Liver (tissue), 3 donors: Measurements from ENCODE around the gene AKT2.

Experiments
- EGR1 ChIP-seq, 2 donors: IDR thresholded peaks; 2 replicates each; pipeline ENCODE4 v1.6.1; 2016 to 2018; ENCODE audit warnings: antibody characterized with exemption in 2 of 2, low read depth in 2 of 2
- FOXA2 ChIP-seq: IDR thresholded peaks from 2 replicates; pipeline ENCODE4 v1.6.1; 2016; ENCODE audit warnings: antibody characterized with exemption
- NR2F2 ChIP-seq: IDR thresholded peaks from 2 replicates; pipeline ENCODE4 v1.6.1; 2016; ENCODE audit warnings: antibody characterized with exemption
- RAD21 ChIP-seq, 2 donors: IDR thresholded peaks; 2 replicates each; pipeline ENCODE4 v1.6.1; 2016; ENCODE audit warnings: antibody characterized with exemption in 2 of 2, mild to moderate bottlenecking in 2 of 2
- SP1 ChIP-seq: IDR thresholded peaks from 2 replicates; pipeline ENCODE4 v1.6.1; 2018; ENCODE audit warnings: antibody characterized with exemption, mild to moderate bottlenecking
- TAF1 ChIP-seq: conservative IDR thresholded peaks from 2 replicates; pipeline ENCODE4 v1.6.1; 2016; ENCODE audit warnings: antibody characterized with exemption, mild to moderate bottlenecking
- YY1 ChIP-seq: IDR thresholded peaks from 2 replicates; pipeline ENCODE4 v1.6.1; 2016; ENCODE audit warnings: antibody characterized with exemption, mild to moderate bottlenecking
- TF ChIP-seq, protein P1 (sequence below): fragments of 150-350 bp; IDR thresholded peaks from 2 replicates; pipeline ENCODE4 v1.5.1; 2017; ENCODE audit warnings: improper control_type of control experiment, low read depth, low read length; ENCODE audit not compliant: missing input control
- TF ChIP-seq, protein P2 (sequence below): IDR thresholded peaks from 2 replicates; pipeline ENCODE4 v1.6.1; 2016; ENCODE audit warnings: antibody characterized with exemption
- TF ChIP-seq, protein P3 (sequence below): IDR thresholded peaks from 2 replicates; pipeline ENCODE4 v1.6.1; 2016; ENCODE audit warnings: antibody characterized with exemption
- TF ChIP-seq, protein P4 (sequence below): IDR thresholded peaks from 2 replicates; pipeline ENCODE4 v1.6.1; 2016; ENCODE audit warnings: antibody characterized with exemption, mild to moderate bottlenecking
- TF ChIP-seq, protein P5 (sequence below): IDR thresholded peaks from 2 replicates; pipeline ENCODE4 v1.6.1; 2016; ENCODE audit warnings: antibody characterized with exemption
- donor health status: healthy.
- donor health status: healthy.

DNA sequence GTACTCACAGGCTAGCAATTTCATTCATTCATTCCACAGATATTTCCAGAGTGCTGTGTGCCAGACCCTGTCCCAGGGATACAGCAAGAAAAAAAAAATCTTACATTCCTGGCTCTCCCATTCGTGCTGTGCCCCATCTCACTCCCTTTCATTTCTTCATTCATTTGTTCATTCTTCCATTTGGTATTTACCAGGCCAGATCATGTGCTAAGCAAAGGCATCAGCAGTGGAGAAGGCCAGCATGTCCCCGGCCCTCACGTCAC, 91.6 kb downstream of the AKT2 start:
- TF ChIP-seq, protein P1, sequence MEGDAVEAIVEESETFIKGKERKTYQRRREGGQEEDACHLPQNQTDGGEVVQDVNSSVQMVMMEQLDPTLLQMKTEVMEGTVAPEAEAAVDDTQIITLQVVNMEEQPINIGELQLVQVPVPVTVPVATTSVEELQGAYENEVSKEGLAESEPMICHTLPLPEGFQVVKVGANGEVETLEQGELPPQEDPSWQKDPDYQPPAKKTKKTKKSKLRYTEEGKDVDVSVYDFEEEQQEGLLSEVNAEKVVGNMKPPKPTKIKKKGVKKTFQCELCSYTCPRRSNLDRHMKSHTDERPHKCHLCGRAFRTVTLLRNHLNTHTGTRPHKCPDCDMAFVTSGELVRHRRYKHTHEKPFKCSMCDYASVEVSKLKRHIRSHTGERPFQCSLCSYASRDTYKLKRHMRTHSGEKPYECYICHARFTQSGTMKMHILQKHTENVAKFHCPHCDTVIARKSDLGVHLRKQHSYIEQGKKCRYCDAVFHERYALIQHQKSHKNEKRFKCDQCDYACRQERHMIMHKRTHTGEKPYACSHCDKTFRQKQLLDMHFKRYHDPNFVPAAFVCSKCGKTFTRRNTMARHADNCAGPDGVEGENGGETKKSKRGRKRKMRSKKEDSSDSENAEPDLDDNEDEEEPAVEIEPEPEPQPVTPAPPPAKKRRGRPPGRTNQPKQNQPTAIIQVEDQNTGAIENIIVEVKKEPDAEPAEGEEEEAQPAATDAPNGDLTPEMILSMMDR: no peak
- TF ChIP-seq YY1 (no peak), FOXA2 (no peak), TAF1 (no peak), EGR1 (IDR thresholded peaks at IDR 0.05; ENCODE audit: low read depth in 2 of 2) (no peak), SP1 (no peak), RAD21 (IDR thresholded peaks at IDR 0.05) (no peak), NR2F2 (no peak)
- TF ChIP-seq, protein P2, sequence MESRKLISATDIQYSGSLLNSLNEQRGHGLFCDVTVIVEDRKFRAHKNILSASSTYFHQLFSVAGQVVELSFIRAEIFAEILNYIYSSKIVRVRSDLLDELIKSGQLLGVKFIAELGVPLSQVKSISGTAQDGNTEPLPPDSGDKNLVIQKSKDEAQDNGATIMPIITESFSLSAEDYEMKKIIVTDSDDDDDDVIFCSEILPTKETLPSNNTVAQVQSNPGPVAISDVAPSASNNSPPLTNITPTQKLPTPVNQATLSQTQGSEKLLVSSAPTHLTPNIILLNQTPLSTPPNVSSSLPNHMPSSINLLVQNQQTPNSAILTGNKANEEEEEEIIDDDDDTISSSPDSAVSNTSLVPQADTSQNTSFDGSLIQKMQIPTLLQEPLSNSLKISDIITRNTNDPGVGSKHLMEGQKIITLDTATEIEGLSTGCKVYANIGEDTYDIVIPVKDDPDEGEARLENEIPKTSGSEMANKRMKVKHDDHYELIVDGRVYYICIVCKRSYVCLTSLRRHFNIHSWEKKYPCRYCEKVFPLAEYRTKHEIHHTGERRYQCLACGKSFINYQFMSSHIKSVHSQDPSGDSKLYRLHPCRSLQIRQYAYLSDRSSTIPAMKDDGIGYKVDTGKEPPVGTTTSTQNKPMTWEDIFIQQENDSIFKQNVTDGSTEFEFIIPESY: no peak
- TF ChIP-seq, protein P3, sequence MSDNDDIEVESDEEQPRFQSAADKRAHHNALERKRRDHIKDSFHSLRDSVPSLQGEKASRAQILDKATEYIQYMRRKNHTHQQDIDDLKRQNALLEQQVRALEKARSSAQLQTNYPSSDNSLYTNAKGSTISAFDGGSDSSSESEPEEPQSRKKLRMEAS: no peak
- TF ChIP-seq, protein P4, sequence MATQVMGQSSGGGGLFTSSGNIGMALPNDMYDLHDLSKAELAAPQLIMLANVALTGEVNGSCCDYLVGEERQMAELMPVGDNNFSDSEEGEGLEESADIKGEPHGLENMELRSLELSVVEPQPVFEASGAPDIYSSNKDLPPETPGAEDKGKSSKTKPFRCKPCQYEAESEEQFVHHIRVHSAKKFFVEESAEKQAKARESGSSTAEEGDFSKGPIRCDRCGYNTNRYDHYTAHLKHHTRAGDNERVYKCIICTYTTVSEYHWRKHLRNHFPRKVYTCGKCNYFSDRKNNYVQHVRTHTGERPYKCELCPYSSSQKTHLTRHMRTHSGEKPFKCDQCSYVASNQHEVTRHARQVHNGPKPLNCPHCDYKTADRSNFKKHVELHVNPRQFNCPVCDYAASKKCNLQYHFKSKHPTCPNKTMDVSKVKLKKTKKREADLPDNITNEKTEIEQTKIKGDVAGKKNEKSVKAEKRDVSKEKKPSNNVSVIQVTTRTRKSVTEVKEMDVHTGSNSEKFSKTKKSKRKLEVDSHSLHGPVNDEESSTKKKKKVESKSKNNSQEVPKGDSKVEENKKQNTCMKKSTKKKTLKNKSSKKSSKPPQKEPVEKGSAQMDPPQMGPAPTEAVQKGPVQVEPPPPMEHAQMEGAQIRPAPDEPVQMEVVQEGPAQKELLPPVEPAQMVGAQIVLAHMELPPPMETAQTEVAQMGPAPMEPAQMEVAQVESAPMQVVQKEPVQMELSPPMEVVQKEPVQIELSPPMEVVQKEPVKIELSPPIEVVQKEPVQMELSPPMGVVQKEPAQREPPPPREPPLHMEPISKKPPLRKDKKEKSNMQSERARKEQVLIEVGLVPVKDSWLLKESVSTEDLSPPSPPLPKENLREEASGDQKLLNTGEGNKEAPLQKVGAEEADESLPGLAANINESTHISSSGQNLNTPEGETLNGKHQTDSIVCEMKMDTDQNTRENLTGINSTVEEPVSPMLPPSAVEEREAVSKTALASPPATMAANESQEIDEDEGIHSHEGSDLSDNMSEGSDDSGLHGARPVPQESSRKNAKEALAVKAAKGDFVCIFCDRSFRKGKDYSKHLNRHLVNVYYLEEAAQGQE: no peak
- TF ChIP-seq, protein P5, sequence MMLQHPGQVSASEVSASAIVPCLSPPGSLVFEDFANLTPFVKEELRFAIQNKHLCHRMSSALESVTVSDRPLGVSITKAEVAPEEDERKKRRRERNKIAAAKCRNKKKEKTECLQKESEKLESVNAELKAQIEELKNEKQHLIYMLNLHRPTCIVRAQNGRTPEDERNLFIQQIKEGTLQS: no peak
